CD4-positive, CD25-positive, alpha-beta regulatory T cell (primary cell): ENCODE measurements around the gene PRKAG1. TPM values are rescaled to one million over a fixed set of nuclear protein-coding genes. Genes with fewer than 3 reads are reported as not detected.
"Not testable (repeated sequence)": the region's sequence is repeated elsewhere in the genome, so short reads cannot be mapped to it uniquely, and the experiment has no call there.

Experiments used
- ATAC-seq, 2 donors: fragments of 150-1000 bp; cut with Tn5 transposase; one replicate each; pipeline ENCODE4 v1.10.0; 2021; ENCODE audit warnings: low read depth in 2 of 2, moderate number of reproducible peaks in 2 of 2, moderate library complexity in 1 of 2
- DNase-seq, 3 donors: peaks; one replicate each; pipeline versions ENCODE4 v3.0.0 to v3.0.0-alpha.2; 2012 to 2022; ENCODE audit warnings: mixed read lengths in 1 of 3
- H3K27ac ChIP-seq: one replicate; pipeline ENCODE4 v1.7.0; 2013; ENCODE audit warnings: mild to moderate bottlenecking, low read length; ENCODE audit not compliant: insufficient read depth, poor library complexity, severe bottlenecking
- H3K27me3 ChIP-seq: one replicate; pipeline ENCODE4 v1.7.0; 2013; ENCODE audit warnings: low read length; ENCODE audit not compliant: control insufficient read depth, insufficient read depth
- H3K36me3 ChIP-seq: one replicate; pipeline ENCODE4 v1.7.0; 2013; ENCODE audit warnings: mild to moderate bottlenecking, low read length, moderate library complexity; ENCODE audit not compliant: control insufficient read depth, insufficient read depth
- H3K4me1 ChIP-seq: 2 replicates; pipeline ENCODE4 v1.7.0; 2013; ENCODE audit warnings: mild to moderate bottlenecking, low read length; ENCODE audit not compliant: insufficient read depth, control insufficient read depth, poor library complexity, severe bottlenecking
- H3K4me3 ChIP-seq: one replicate; pipeline ENCODE4 v1.7.0; 2013; ENCODE audit warnings: low read depth, mild to moderate bottlenecking, low read length, moderate library complexity
- H3K9me3 ChIP-seq, 2 experiments: 1 replicate in 1 of 2; 2 replicates in 1 of 2; pipeline ENCODE4 v1.7.0; 2013; ENCODE audit warnings: low read length in 2 of 2, mild to moderate bottlenecking in 1 of 2, moderate library complexity in 1 of 2; ENCODE audit not compliant: control insufficient read depth in 2 of 2
- H3K27ac Mint-ChIP-seq, 3 donors: one replicate each; pipeline ENCODE4 v1.8.0; 2020 to 2022; ENCODE audit warnings: mild to moderate bottlenecking in 3 of 3, mixed read lengths in 3 of 3, moderate library complexity in 2 of 3
- H3K27me3 Mint-ChIP-seq: one replicate; pipeline ENCODE4 v1.8.0; 2022; ENCODE audit warnings: mild to moderate bottlenecking, mixed read lengths
- H3K36me3 Mint-ChIP-seq: one replicate; pipeline ENCODE4 v1.8.0; 2020; ENCODE audit warnings: mixed read lengths
- H3K4me1 Mint-ChIP-seq, 4 donors: one replicate each; pipeline ENCODE4 v1.8.0; 2020 to 2022; ENCODE audit warnings: mixed read lengths in 4 of 4, mild to moderate bottlenecking in 1 of 4
- H3K4me3 Mint-ChIP-seq, 4 donors: one replicate each; pipeline ENCODE4 v1.8.0; 2020 to 2022; ENCODE audit warnings: mild to moderate bottlenecking in 4 of 4, mixed read lengths in 4 of 4, moderate library complexity in 3 of 4
- H3K9me3 Mint-ChIP-seq, 7 donors: one replicate each; pipeline ENCODE4 v1.8.0; 2020 to 2022; ENCODE audit warnings: mixed read lengths in 7 of 7, mild to moderate bottlenecking in 3 of 7, moderate library complexity in 2 of 7
- polyA plus RNA-seq, 4 donors: library from polyadenylated mRNA; unstranded; fragments of 300-500 nt; fragmentation: Illumina TruSeq; gene quantifications; one replicate each; pipeline ENCODE4 v1.2.3, GENCODE V29; 2021
- total RNA-seq: library from RNA; stranded (reverse); gene quantifications from one replicate; pipeline ENCODE4 v1.2.3, GENCODE V29; 2022

PRKAG1 gene
- 51.3 TPM for total RNA-seq
- 10 to 100 TPM; 59.3 to 83.8 (median 64.9) TPM for polyA plus RNA-seq

DNA sequence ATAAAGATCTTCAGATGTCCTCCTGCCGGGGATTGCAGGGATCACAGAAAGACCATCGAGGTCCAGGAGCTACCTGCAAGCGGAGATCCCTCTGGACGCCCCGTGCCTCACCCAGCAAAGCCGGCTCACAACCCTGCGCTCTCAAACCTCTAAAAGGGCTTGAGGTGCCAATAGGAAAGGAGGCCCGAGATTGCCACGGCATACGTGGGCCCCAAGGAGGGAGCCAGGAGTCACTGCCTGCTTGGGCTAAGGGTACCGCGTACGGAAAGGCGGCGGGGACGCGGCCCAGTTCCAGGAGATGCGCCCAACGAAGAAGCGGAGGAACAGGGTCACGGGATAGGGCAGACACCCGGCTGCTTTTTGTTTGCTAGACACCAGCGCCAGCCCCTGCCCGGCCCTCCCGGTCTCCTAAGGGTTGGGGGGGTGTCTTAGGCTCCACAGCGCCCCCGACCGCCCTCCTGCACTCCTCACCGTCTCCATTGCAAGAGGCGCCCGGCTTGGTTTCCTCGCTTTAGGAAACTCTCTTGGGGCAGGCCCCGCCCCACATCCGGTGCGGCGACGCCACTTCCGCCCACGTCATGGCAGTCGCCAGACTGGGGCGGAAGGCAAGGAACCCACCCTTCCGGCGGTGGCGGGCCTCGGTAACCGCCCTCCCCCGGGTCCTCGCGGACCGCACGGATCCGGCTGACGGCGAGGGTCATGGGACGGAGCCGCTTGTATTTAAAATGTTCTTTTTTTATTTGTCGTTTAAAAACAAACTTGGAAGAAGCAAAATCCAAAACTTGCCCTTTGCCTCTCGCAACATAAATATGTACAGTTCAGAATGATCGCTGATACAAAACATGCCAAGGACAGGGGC, at the start of gene PRKAG1:
TSS of gene PRKAG1 (minus strand) at position 516 of the 859 bp plus-strand sequence. CDS start at position 480, 36 bp downstream.
- ATAC-seq = peak; percentile 92
- peaks cover 7% of the 10 kb centered on the region for H3K27me3 Mint-ChIP-seq
- H3K4me3 ChIP-seq = peak within 1 kb of the TSS; percentile 94
- peaks cover 31% of the 10 kb centered on the region for H3K36me3 Mint-ChIP-seq
- H3K27ac Mint-ChIP-seq = peak within 1 kb of the TSS; percentile 96 to 99 (median 98)
- no peaks in the 10 kb centered on the region for H3K27me3 ChIP-seq
- H3K4me3 Mint-ChIP-seq = peak within 1 kb of the TSS; percentile 87 to 94 (median 93)
- peaks cover 23% of the 10 kb centered on the region for H3K36me3 ChIP-seq
- peaks cover 25 to 54% (median 42%) of the 10 kb centered on the region in 4 donors for H3K4me1 Mint-ChIP-seq
- H3K4me1 ChIP-seq = peaks cover 21% of the 10 kb centered on the region
- peak; percentile 95 to 99 (median 96) for DNase-seq
- peak within 1 kb of the TSS; percentile 87 for H3K27ac ChIP-seq
- no peaks in the 10 kb centered on the region for H3K9me3 ChIP-seq
- H3K9me3 Mint-ChIP-seq = peaks cover 0 to 3% (median 0%) of the 10 kb centered on the region in 7 donors

DNA sequence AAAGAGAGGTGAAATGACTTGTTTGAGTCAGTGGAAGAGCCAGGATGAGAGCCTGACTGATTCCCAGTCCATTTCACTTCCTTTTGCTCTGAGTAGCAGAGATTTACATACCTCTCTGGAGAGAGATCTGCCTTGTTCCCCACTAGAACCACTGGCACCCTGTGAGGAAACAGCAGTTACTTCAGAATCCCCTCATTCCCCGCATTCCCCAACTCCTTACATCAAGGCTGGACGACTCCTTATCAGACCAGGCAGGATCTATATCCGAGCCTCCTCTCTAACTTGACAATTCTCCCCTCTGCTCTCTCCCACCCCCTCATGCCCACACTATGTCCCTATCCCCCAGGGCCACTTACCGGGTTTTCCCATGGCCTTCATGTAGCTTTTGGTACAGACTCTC, 47.5 kb upstream of the PRKAG1 start:
- H3K4me1 ChIP-seq = peaks cover 14% of the 10 kb centered on the region
- Mint-ChIP-seq H3K27me3 (peaks cover 3% of the 10 kb centered on the region), H3K9me3 (no peaks in the 10 kb centered on the region), H3K27ac (peak overlapping the region in 1 of 3 donors; percentile 85), H3K4me1 (peaks cover 12 to 33% (median 21%) of the 10 kb centered on the region in 4 donors), H3K36me3 (no peaks in the 10 kb centered on the region), H3K4me3 (peak overlapping the region in 1 of 4 donors; percentile 29)
- DNase-seq = no peak
- H3K4me3 ChIP-seq = no peak overlapping the region
- H3K36me3 ChIP-seq = peaks cover 10% of the 10 kb centered on the region
- no peak overlapping the region for H3K27ac ChIP-seq
- ATAC-seq = no peak
- no peaks in the 10 kb centered on the region for H3K9me3 ChIP-seq
- H3K27me3 ChIP-seq = no peaks in the 10 kb centered on the region

DNA sequence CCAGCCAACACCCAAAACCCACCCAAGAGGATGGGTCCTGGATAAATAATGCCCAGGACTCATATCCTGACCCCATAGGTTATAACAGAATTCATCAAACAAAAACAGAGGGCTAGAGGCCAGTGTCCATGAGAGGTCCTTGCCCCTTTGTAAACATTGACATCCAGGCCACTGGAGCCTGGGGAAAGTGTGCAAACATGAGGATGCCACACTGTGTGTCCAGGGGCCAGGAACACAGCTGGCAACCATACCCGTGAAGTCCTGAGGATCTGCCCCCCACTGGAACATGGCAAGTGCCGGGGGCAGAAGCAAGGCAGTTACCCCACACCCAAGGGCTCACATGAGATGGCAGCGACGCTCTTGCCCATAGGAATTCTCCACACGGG, 46.2 kb upstream of the PRKAG1 start:
- DNase-seq (no peak), ATAC-seq (no peak)
- no peak overlapping the region for H3K4me3 ChIP-seq
- Mint-ChIP-seq H3K4me1 (peaks cover 12 to 31% (median 18%) of the 10 kb centered on the region in 4 donors), H3K27me3 (peaks cover 11% of the 10 kb centered on the region), H3K4me3 (peak overlapping the region in 1 of 4 donors; percentile 49), H3K9me3 (peaks cover 0 to 2% (median 0%) of the 10 kb centered on the region in 7 donors), H3K36me3 (no peaks in the 10 kb centered on the region), H3K27ac (peak overlapping the region in 1 of 3 donors; percentile 25)
- peaks cover 15% of the 10 kb centered on the region for H3K4me1 ChIP-seq
- H3K27me3 ChIP-seq = no peaks in the 10 kb centered on the region
- H3K9me3 ChIP-seq = no peaks in the 10 kb centered on the region
- H3K36me3 ChIP-seq = peaks cover 10% of the 10 kb centered on the region
- no peak overlapping the region for H3K27ac ChIP-seq

DNA sequence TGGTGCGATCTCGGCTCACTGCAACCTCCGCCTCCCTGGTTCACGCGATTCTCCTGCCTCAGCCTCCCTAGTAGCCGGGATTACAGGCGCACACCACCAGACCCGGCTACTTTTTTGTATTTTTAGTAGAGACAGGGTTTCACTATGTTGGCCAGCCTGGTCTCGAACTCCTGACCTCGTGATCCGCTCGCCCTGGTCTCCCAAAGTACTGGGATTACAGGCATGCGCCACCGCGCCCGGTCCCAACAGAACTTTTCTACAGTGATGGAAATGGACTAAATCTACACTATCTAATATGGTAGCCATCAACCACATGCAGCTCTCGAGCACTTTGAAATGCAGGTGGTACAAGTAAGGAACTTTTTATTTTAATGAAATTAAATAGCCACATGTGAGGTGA, 43.3 kb upstream of the PRKAG1 start:
- not testable (repeated sequence) for H3K27ac Mint-ChIP-seq, ATAC-seq, DNase-seq, H3K27ac ChIP-seq, H3K4me3 ChIP-seq, H3K27me3 ChIP-seq, H3K9me3 ChIP-seq, H3K36me3 Mint-ChIP-seq, H3K9me3 Mint-ChIP-seq, H3K36me3 ChIP-seq
- H3K4me1 ChIP-seq = peaks cover 32% of the 10 kb centered on the region
- Mint-ChIP-seq H3K27me3 (peaks cover 16% of the 10 kb centered on the region), H3K4me1 (peaks cover 16 to 43% (median 31%) of the 10 kb centered on the region in 4 donors), H3K4me3 (peak overlapping the region; percentile 50 to 96 (median 96))

DNA sequence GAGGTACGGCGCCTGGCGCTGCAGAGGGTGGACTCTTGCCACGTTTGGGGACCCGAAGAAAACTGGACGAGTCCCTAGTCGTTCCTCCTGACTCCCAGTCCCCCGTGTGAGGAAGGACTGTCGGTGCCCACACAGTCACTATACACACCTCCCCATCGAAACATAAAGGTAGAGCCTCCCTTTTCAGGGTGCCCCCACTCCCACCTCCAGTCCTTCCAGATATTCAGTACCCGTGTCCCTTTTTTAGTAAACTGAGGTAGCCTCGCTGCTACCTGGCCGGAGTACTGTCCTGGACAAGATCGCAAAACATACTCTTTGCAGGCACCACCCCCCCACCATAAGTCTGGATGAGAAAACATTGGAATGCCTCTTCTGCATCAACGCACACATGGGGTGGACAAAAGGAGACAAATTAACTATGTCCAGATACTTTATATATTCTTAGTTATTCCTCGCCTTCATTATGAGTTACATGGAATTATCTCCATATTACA, 42.6 kb upstream of the PRKAG1 start:
- peaks cover 16% of the 10 kb centered on the region for H3K27me3 Mint-ChIP-seq
- Histone ChIP-seq H3K36me3 (peaks cover 8% of the 10 kb centered on the region), H3K27ac (peak overlapping the region; percentile 88), H3K27me3 (no peaks in the 10 kb centered on the region), H3K9me3 (no peaks in the 10 kb centered on the region), H3K4me3 (peak overlapping the region; percentile 80), H3K4me1 (peaks cover 39% of the 10 kb centered on the region)
- no peaks in the 10 kb centered on the region for H3K36me3 Mint-ChIP-seq
- H3K9me3 Mint-ChIP-seq = peaks cover 0 to 2% (median 0%) of the 10 kb centered on the region in 7 donors
- no peak for ATAC-seq
- peaks cover 20 to 51% (median 38%) of the 10 kb centered on the region in 4 donors for H3K4me1 Mint-ChIP-seq
- H3K4me3 Mint-ChIP-seq = peak overlapping the region; percentile 96 to 97 (median 96)
- no peak for DNase-seq
- peak overlapping the region; percentile 95 to 99 (median 98) for H3K27ac Mint-ChIP-seq

DNA sequence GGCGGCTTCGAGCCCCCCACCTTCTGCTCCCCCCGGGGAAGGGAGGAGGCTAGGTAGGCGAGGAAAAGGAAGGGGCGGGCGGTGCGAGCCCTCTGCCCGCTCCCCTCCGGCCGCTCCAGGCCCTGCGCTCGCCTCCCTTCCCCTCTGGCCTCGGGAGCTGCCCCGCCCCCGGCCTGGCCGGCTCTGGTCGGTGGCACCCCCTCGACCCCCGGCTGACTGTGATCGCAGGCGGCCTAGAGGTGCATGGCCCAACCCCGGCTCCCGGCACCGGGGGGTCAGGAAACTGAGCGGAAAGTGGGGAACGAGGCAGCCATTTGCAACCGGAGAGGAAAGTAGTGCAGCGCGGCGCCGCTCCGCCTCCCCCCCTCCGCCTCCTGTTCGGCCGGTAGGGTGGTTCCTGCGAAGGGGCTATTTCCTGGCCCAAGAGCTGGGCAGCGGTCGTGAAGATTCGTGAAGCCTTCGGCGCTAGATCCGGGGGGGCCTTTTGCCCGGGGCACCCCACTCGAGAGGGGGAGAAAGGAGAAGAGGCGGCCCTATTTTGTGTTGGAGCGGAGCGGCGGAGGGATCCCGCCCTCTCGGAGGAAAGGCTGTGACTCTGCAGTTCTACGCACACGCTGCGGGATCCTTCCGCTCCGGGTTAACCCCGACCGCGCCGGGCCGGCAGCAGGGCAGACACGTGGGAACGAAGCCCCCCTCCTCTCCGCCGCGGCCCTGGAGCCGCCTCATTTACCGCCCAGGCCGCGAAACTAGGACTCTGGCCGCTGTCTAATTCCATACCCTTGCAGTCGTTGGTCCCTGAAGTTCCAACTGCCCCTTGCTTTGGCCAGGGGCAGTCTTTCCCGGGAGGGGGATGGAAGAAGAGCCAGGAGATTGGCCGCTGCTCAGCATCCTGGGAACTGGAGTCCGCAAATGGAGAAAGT, 41.9 kb upstream of the PRKAG1 start, which contains the start of gene KMT2D:
TSS of gene KMT2D (minus strand) at position 558 of the 920 bp plus-strand sequence. CDS start 5,470 bp downstream, outside the sequence.
- Mint-ChIP-seq H3K36me3 (no peaks in the 10 kb centered on the region), H3K4me3 (peak within 1 kb of the TSS; percentile 96 to 97 (median 96)), H3K27ac (peak within 1 kb of the TSS; percentile 95 to 99 (median 98)), H3K4me1 (peaks cover 25 to 55% (median 45%) of the 10 kb centered on the region in 4 donors), H3K9me3 (peaks cover 0 to 2% (median 0%) of the 10 kb centered on the region in 7 donors), H3K27me3 (peaks cover 16% of the 10 kb centered on the region)
- ATAC-seq = peak; percentile 65 to 68
- no peaks in the 10 kb centered on the region for H3K9me3 ChIP-seq
- peaks cover 4% of the 10 kb centered on the region for H3K36me3 ChIP-seq
- peaks cover 46% of the 10 kb centered on the region for H3K4me1 ChIP-seq
- H3K4me3 ChIP-seq = peak within 1 kb of the TSS; percentile 82
- no peaks in the 10 kb centered on the region for H3K27me3 ChIP-seq
- peak; percentile 78 to 97 (median 93) for DNase-seq
- H3K27ac ChIP-seq = peak within 1 kb of the TSS; percentile 88
